ENCODE data around the gene UBE2S. TPM values are rescaled to one million over a fixed set of nuclear protein-coding genes. Genes with fewer than 3 reads are reported as not detected.

Gene UBE2S
- polyA plus RNA-seq, 3 donors = 16.1 to 40.9 (median 21.9) TPM

GRCh38 chr19:55453511-55454260, 46.1 kb upstream of the UBE2S start:
- no peak overlapping the region for H3K9ac ChIP-seq (ENCODE audit: insufficient read depth, low read length, poor library complexity, severe bottlenecking)
- peaks cover 5 to 10% of the 10 kb centered on the region in 2 donors for H3K4me1 ChIP-seq (ENCODE audit: control insufficient read depth in 1 of 2, insufficient read depth in 2 of 2, low read length in 2 of 2)
- peaks cover 3% of the 10 kb centered on the region for H4K20me1 ChIP-seq (ENCODE audit: insufficient read depth, low read length)
- no peak overlapping the region for H3K4me2 ChIP-seq (replicated peaks; ENCODE audit: extremely low read depth, low read length, poor library complexity, severe bottlenecking)
- intact Hi-C loops (cut with micrococcal nuclease) = loop anchor here (10.0 kb wide), 2 partner anchors 159 to 309 kb away; partner anchors contain the start of gene TNNT1 (in 1 of the 2)
- Mint-ChIP-seq H3K36me3 (peaks cover 17 to 29% of the 10 kb centered on the region in 2 donors), H3K27me3 (ENCODE audit: low read depth in 3 of 3) (peaks cover 27 to 36% (median 29%) of the 10 kb centered on the region in 3 donors), H3K4me3 (peak overlapping the region in 1 of 2 donors; percentile 9), H3K27ac (no peak overlapping the region), H3K9me3 (peaks cover 0 to 14% (median 9%) of the 10 kb centered on the region in 7 donors), H3K4me1 (peaks cover 6% of the 10 kb centered on the region)
- TF ChIP-seq CTCF (IDR thresholded peaks at IDR 0.05) = no peak
- H3K36me3 ChIP-seq (replicated peaks in 1 of 2; ENCODE audit: control insufficient read depth in 1 of 2, insufficient read depth in 2 of 2, low read length in 2 of 2) = peaks cover 0 to 5% of the 10 kb centered on the region in 2 donors
- H2AFZ ChIP-seq (ENCODE audit: insufficient read depth, low read depth, low read length, poor library complexity, severe bottlenecking) = no peak overlapping the region
- no peak overlapping the region for H3K27ac ChIP-seq (ENCODE audit: low read depth in 1 of 2, low read length in 2 of 2)
- peaks cover 10 to 38% of the 10 kb centered on the region in 2 donors for H3K27me3 ChIP-seq (ENCODE audit: control insufficient read depth in 2 of 2, insufficient read depth in 2 of 2, low read length in 2 of 2)
- WGBS (ENCODE audit: insufficient coverage) = 94% methylated on average over 10 of the region's 12 CpGs
- H3K79me2 ChIP-seq (ENCODE audit: insufficient read depth, low read length) = no peaks in the 10 kb centered on the region
- no peak overlapping the region for H3K4me3 ChIP-seq (replicated peaks in 1 of 3; ENCODE audit: low read depth in 2 of 3, low read length in 3 of 3)
- H3K9me3 ChIP-seq (replicated peaks in 1 of 2; ENCODE audit: control insufficient read depth in 1 of 2, insufficient read depth in 1 of 2, low read length in 2 of 2) = peaks cover 5 to 7% of the 10 kb centered on the region in 2 donors
- DNase-seq = no peak

- TF ChIP-seq CTCF (IDR thresholded peaks at IDR 0.05) = no peak
- peaks cover 17 to 28% of the 10 kb centered on the region in 2 donors for H3K36me3 Mint-ChIP-seq
- peaks cover 0 to 14% (median 9%) of the 10 kb centered on the region in 7 donors for H3K9me3 Mint-ChIP-seq
- peaks cover 0 to 5% of the 10 kb centered on the region in 2 donors for H3K36me3 ChIP-seq (replicated peaks in 1 of 2; ENCODE audit: control insufficient read depth in 1 of 2, insufficient read depth in 2 of 2, low read length in 2 of 2)
- H4K20me1 ChIP-seq (ENCODE audit: insufficient read depth, low read length) = peaks cover 3% of the 10 kb centered on the region
- no peak overlapping the region for H3K4me3 ChIP-seq (replicated peaks in 1 of 3; ENCODE audit: low read depth in 2 of 3, low read length in 3 of 3)
- intact Hi-C loops (cut with micrococcal nuclease) = loop anchor here (10.0 kb wide), 2 partner anchors 158 to 308 kb away; partner anchors contain the start of gene TNNT1 (in 1 of the 2)
- 22% methylated on average over 29 of the region's 34 CpGs for WGBS (ENCODE audit: insufficient coverage)
- H3K4me1 ChIP-seq (ENCODE audit: control insufficient read depth in 1 of 2, insufficient read depth in 2 of 2, low read length in 2 of 2) = peaks cover 5 to 10% of the 10 kb centered on the region in 2 donors
- peak in 2 of 3 donors; percentile 24 to 38 for DNase-seq
- H3K9ac ChIP-seq (ENCODE audit: insufficient read depth, low read length, poor library complexity, severe bottlenecking) = no peak overlapping the region
- H2AFZ ChIP-seq (ENCODE audit: insufficient read depth, low read depth, low read length, poor library complexity, severe bottlenecking) = no peak overlapping the region
- H3K4me2 ChIP-seq (replicated peaks; ENCODE audit: extremely low read depth, low read length, poor library complexity, severe bottlenecking) = no peak overlapping the region
- no peak overlapping the region for H3K27ac ChIP-seq (ENCODE audit: low read depth in 1 of 2, low read length in 2 of 2)
- peaks cover 5 to 7% of the 10 kb centered on the region in 2 donors for H3K9me3 ChIP-seq (replicated peaks in 1 of 2; ENCODE audit: control insufficient read depth in 1 of 2, insufficient read depth in 1 of 2, low read length in 2 of 2)
- peaks cover 27 to 36% (median 29%) of the 10 kb centered on the region in 3 donors for H3K27me3 Mint-ChIP-seq (ENCODE audit: low read depth in 3 of 3)
- no peak overlapping the region for H3K27ac Mint-ChIP-seq
- H3K4me1 Mint-ChIP-seq = peaks cover 6% of the 10 kb centered on the region
- peak overlapping the region in 1 of 2 donors; percentile 9 for H3K4me3 Mint-ChIP-seq
- H3K79me2 ChIP-seq (ENCODE audit: insufficient read depth, low read length) = no peaks in the 10 kb centered on the region
- H3K27me3 ChIP-seq (ENCODE audit: control insufficient read depth in 2 of 2, insufficient read depth in 2 of 2, low read length in 2 of 2) = peaks cover 10 to 38% of the 10 kb centered on the region in 2 donors
These were observed 45.3 kb upstream of the UBE2S start for GRCh38 chr19:55452749-55453346.

All from CD14-positive monocyte (primary cell).